Ascending aorta (tissue), 2 donors: ENCODE data around the gene PARD3B. TPM values are rescaled to one million over a fixed set of nuclear protein-coding genes. Genes with fewer than 3 reads are reported as not detected.

ENCODE experiments used
- DNase-seq, 2 donors: peaks; one replicate each; pipeline ENCODE4 v3.0.0-alpha.2; 2019; ENCODE audit warnings: low spot score in 2 of 2
- H3K27ac ChIP-seq, 2 donors: fragments of 200-600 bp; sonication (generic); one replicate each; pipeline ENCODE4 v1.5.1; 2016 to 2017; ENCODE audit warnings: mild to moderate bottlenecking in 1 of 2
- H3K27me3 ChIP-seq: fragments of 200-600 bp; sonication (generic); one replicate; pipeline ENCODE4 v1.5.1; 2017
- H3K36me3 ChIP-seq, 2 donors: fragments of 200-600 bp; sonication (generic); one replicate each; pipeline ENCODE4 v1.5.1; 2016
- H3K4me1 ChIP-seq, 2 donors: fragments of 200-600 bp; sonication (generic); one replicate each; pipeline ENCODE4 v1.5.1; 2016 to 2017; ENCODE audit warnings: mild to moderate bottlenecking in 1 of 2
- H3K4me3 ChIP-seq, 2 donors: fragments of 200-600 bp; sonication (generic); one replicate each; pipeline ENCODE4 v1.5.1; 2016 to 2017; ENCODE audit warnings: mild to moderate bottlenecking in 1 of 2
- H3K9me3 ChIP-seq, 2 donors: fragments of 200-600 bp; sonication (generic); one replicate each; pipeline ENCODE4 v1.5.1; 2016
- intact Hi-C: fragments of 100-400 bp; cut with DNase I; formaldehyde crosslinking; loops from one replicate; pipeline ENCODE4 v1.15.1; 2023
- total RNA-seq: library from RNA; depleted of rRNA; stranded (reverse); fragments of >200 nt; gene quantifications from one replicate; pipeline ENCODE4 v1.1.0, GENCODE V29; 2016
- TF ChIP-seq, protein P1 (sequence below), 3 experiments: fragments of 200-600 bp in 2 of 3; fragments of 450-650 bp in 1 of 3; sonication (generic) in 2 of 3; IDR thresholded peaks; one replicate each; pipeline ENCODE4 v1.5.1; 2016 to 2019; ENCODE audit warnings: antibody characterized with exemption in 3 of 3, mild to moderate bottlenecking in 1 of 3, moderate library complexity in 1 of 3

PARD3B gene
- total RNA-seq, 1 donor from 2014 or later = 9.5 TPM

GRCh38 chr2:204560902-204561301 lies 15.6 kb downstream of the PARD3B start:
- H3K27ac ChIP-seq = no peak overlapping the region
- H3K9me3 ChIP-seq = no peaks in the 10 kb centered on the region
- no peak for DNase-seq
- intact Hi-C loops = no loop called here
- peaks cover 0 to 4% of the 10 kb centered on the region in 2 donors for H3K4me1 ChIP-seq
- no peaks in the 10 kb centered on the region for H3K27me3 ChIP-seq
- no peaks in the 10 kb centered on the region for H3K36me3 ChIP-seq
- H3K4me3 ChIP-seq = no peak overlapping the region
- TF ChIP-seq, protein P1, sequence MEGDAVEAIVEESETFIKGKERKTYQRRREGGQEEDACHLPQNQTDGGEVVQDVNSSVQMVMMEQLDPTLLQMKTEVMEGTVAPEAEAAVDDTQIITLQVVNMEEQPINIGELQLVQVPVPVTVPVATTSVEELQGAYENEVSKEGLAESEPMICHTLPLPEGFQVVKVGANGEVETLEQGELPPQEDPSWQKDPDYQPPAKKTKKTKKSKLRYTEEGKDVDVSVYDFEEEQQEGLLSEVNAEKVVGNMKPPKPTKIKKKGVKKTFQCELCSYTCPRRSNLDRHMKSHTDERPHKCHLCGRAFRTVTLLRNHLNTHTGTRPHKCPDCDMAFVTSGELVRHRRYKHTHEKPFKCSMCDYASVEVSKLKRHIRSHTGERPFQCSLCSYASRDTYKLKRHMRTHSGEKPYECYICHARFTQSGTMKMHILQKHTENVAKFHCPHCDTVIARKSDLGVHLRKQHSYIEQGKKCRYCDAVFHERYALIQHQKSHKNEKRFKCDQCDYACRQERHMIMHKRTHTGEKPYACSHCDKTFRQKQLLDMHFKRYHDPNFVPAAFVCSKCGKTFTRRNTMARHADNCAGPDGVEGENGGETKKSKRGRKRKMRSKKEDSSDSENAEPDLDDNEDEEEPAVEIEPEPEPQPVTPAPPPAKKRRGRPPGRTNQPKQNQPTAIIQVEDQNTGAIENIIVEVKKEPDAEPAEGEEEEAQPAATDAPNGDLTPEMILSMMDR (IDR thresholded peaks at IDR 0.05) = no peak

- Histone ChIP-seq H3K27me3 (no peaks in the 10 kb centered on the region), H3K27ac (no peak overlapping the region), H3K4me3 (no peak overlapping the region), H3K36me3 (no peaks in the 10 kb centered on the region), H3K9me3 (no peaks in the 10 kb centered on the region), H3K4me1 (peaks cover 0 to 4% of the 10 kb centered on the region in 2 donors)
- no peak for DNase-seq
- TF ChIP-seq, protein P1 (IDR thresholded peaks at IDR 0.05) = no peak
- intact Hi-C loops = no loop called here
Measured at GRCh38 chr2:204561771-204562170, 16.5 kb downstream of the PARD3B start.

DNA sequence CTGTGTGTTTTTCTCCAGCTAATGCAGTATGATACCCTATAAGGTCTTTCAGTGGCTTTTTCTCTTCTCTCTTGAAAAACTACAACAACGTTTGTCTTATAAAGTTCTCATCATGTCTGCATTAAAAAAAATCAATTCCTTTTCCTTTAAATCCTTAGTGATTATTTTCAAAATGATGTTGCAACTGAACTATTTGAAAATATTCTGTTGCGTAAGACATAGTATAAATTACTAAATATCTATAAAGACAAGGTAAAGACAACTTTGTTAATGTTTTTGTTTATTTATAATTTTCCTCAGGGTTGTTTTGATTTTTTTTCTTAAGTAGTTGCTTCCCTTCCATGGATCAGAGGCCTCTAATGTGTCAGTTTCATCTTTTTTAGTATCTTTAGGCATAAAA lies 21.2 kb downstream of the PARD3B start:
- H3K27me3 ChIP-seq = no peaks in the 10 kb centered on the region
- H3K4me1 ChIP-seq = peaks cover 0 to 4% of the 10 kb centered on the region in 2 donors
- TF ChIP-seq, protein P1 (IDR thresholded peaks at IDR 0.05) = no peak
- H3K9me3 ChIP-seq = no peaks in the 10 kb centered on the region
- H3K27ac ChIP-seq = no peak overlapping the region
- no peak for DNase-seq
- H3K36me3 ChIP-seq = no peaks in the 10 kb centered on the region
- no peak overlapping the region for H3K4me3 ChIP-seq
- intact Hi-C loops = no loop called here

- no peak for DNase-seq
- intact Hi-C loops = no loop called here
- H3K36me3 ChIP-seq = no peaks in the 10 kb centered on the region
- no peaks in the 10 kb centered on the region for H3K27me3 ChIP-seq
- H3K27ac ChIP-seq = no peak overlapping the region
- no peaks in the 10 kb centered on the region for H3K9me3 ChIP-seq
- no peaks in the 10 kb centered on the region for H3K4me1 ChIP-seq
- TF ChIP-seq, protein P1 (IDR thresholded peaks at IDR 0.05) = no peak
- no peak overlapping the region for H3K4me3 ChIP-seq
Measured at GRCh38 chr2:204570421-204570820, 25.1 kb downstream of the PARD3B start.

DNA sequence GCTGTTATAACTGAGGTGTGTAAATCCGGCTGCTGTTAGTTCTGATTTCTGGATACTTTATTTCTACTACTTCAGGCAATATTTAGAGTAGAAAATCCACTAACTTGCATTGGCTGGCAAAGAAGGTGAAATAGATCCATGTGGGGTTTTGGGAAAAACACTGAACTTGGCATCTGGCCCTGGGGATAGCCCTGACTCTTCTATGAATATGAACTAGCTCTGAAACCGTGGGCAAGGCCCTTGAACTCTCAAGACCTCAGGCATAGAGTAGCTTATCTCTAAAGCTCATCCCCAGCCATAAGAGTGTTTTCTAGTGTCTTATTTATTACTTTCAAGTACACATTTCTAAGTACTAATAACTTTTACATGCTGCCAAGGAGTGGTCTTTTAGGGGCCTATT lies 25.8 kb downstream of the PARD3B start:
- Histone ChIP-seq H3K36me3 (no peaks in the 10 kb centered on the region), H3K4me1 (no peaks in the 10 kb centered on the region), H3K27ac (no peak overlapping the region), H3K4me3 (no peak overlapping the region), H3K9me3 (no peaks in the 10 kb centered on the region), H3K27me3 (no peaks in the 10 kb centered on the region)
- intact Hi-C loops = no loop called here
- no peak for DNase-seq
- TF ChIP-seq, protein P1 (IDR thresholded peaks at IDR 0.05) = no peak

DNA sequence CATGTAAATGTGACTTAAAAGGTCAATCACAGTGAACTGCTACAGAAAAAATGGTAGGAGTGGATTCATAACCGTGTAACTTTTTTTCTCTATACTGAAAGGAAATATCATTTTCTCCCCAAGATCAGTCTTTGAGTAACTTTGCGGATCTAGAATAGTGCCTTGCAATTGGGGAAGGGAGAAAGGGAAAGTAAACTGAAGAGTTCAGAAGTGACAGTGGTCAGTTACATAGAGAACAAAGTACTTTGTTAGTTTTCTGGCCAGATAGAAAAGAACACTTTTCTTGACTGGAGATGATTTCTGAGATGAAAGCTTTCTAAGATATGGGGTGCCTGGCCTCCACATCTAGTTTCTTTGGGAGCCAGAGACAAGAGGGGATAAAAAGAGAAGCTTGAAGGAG lies 26.6 kb downstream of the PARD3B start:
- TF ChIP-seq, protein P1 (IDR thresholded peaks at IDR 0.05) = no peak
- Histone ChIP-seq H3K4me1 (no peaks in the 10 kb centered on the region), H3K4me3 (no peak overlapping the region), H3K27me3 (no peaks in the 10 kb centered on the region), H3K9me3 (no peaks in the 10 kb centered on the region), H3K36me3 (no peaks in the 10 kb centered on the region), H3K27ac (no peak overlapping the region)
- intact Hi-C loops = no loop called here
- no peak for DNase-seq
